ENCODE results near the gene TFEC. TPM values are rescaled to one million over a fixed set of nuclear protein-coding genes. Genes with fewer than 3 reads are reported as not detected.

The TFEC gene
- total RNA-seq, 2 experiments from 2014 or later, result 1.0 to 1.2 TPM

Other genes with a start within 250 kb of the TFEC start
- gene TES, start 179.8 kb upstream of the TFEC start, total RNA-seq, result 10 to 100 TPM; 98.5 TPM

Measured in activated CD8-positive, alpha-beta memory T cell treated with anti-CD3 and anti-CD28 coated beads, Interleukin-2, amount 10 ng/mL, durations not matched to agents 7 days and 5 days (primary cell).